ELR (cell line): ENCODE measurements around the gene DKK3.
"Not testable (repeated sequence)": the region's sequence is repeated elsewhere in the genome, so short reads cannot be mapped to it uniquely, and the experiment has no call there.

Experiments
- DNase-seq: peaks from one replicate; pipeline ENCODE4 v3.0.0-alpha.2; 2015; ENCODE audit warnings: low read depth

Gene DKK3

DNA sequence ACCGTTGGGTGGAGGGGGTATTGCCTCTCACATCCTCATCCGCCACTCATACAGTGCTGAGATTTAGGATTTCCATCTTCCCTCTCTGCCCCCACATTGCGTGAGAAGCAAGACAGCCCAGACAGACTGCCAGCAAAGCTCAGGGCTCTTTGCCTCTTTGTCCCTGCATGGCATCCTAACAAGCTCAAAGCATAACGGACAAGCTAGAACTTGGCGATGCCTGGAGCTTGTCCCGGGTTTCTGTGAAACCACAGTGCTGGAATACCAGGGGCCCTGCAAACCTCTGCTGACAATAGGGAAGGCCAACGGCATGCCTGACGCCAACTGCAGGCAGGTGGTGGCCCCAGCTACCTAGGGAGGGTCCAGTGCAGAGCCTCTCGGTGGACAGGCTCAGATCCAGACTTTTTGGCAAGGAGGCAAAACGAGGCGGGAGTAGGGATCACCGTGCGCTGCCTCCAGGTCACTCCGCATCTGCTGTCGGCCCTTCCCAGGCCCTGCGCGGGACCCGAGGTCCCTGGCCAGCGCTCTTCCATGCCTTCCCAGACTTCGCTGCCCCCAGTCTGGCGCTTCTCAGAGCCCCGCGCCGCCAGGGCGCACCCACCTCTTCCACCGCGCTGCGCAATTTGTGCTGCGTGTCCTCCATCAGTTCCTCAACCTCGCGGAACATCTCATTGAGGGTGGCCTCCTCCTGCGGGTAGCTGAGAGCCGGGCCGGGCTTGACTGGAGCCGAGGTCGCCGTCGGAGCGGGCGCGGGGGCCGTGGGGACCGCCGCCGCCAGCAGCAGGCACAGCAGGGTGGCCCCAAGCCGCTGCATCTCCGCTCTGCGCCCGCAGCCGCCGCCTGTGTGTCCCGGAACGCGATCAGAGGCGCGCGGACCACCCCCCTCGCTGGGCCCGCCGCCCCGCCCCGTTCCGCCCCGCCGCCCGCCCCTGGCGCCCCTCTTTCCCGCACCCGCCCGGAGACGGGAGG lies at the start of gene DKK3:
Gene DKK3 (minus strand): TSS at position 858 of the 969 bp plus-strand sequence. CDS start 44 bp downstream, at position 814.
- DNase-seq, result peak; percentile 54

GRCh38 chr11:12057299-12057980 lies 49.0 kb upstream of the DKK3 start:
- no peak for DNase-seq

GRCh38 chr11:12056119-12056518 lies 47.7 kb upstream of the DKK3 start:
- no peak for DNase-seq

- no peak for DNase-seq
Measured at GRCh38 chr11:12053606-12054361, 45.4 kb upstream of the DKK3 start.

GRCh38 chr11:12052676-12053605 lies 44.5 kb upstream of the DKK3 start:
- DNase-seq, result no peak

GRCh38 chr11:12051287-12051662 lies 42.8 kb upstream of the DKK3 start:
- no peak for DNase-seq

DNA sequence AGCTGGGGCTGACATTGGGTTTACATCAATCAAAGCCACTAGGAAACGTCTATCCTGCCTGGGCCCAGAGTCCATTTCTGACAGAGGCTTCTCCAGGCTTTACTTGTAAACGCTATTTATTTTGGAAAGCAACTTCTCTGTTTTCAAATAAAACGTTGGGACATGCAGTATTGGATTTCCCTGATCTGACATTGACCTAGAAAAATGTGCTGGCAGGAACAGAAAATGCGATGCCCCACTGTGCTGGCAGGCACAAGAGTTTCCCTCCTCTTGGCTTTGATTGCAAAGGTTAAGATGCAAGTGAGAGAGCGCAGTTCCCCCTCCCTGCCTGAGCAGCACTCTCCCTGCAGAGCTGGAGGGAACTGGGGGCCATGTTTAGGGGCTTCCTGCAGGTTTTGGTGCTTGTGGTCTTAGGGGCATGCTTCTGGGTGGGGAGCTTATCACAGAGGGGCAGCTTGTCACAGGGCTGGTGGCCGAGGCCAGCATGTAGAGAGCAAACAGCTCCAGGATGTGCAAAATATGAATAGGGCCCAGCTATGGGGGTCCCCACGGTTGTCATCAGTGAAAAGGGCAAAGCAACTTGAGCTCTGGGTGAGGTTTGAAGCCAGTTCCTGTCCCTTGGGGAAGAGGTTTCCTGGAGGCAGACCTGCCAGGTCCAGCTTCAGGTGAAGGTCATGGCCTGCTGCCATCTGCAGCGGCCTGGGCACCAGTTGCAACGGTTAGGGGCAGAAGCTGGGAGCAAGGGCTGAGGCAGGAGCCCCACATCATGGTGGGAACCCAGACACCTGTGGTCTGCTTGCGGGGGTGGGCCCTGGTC lies 42.3 kb upstream of the DKK3 start:
- DNase-seq, result no peak

- DNase-seq, result peak; percentile 30
Measured at GRCh38 chr11:12048936-12049790, 40.7 kb upstream of the DKK3 start.

DNA sequence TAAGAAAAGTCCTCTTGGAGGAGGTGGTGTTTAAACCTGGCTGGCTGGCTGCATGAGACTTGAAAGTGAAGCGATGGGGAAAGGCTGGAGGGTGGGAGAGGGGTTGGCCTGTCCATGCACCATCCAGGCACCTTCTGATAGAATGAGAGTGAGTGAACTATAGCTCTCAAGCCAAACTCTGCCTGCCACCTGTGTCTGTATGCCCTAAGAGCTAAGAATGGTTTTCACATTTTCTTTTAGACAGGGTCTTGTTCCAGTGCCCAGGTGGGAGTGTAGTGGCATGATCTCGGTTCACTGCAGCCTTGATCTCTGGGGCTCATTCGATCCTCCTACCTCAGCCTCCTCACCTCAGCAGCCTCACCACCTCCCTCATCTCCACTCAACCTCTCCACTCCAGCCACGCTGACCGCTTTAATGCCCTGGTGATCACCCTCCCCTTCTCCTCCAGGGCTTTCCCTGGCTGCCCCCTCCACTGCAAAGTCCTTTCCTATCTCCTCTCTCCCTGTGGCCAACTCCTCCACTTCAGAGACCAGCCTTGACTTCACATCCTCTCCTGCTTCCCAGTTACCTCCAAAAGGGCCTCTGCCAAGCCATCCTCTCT lies 38.3 kb upstream of the DKK3 start:
- no peak for DNase-seq

GRCh38 chr11:12045914-12046635 lies 37.6 kb upstream of the DKK3 start:
- DNase-seq, result peak; percentile 47

DNA sequence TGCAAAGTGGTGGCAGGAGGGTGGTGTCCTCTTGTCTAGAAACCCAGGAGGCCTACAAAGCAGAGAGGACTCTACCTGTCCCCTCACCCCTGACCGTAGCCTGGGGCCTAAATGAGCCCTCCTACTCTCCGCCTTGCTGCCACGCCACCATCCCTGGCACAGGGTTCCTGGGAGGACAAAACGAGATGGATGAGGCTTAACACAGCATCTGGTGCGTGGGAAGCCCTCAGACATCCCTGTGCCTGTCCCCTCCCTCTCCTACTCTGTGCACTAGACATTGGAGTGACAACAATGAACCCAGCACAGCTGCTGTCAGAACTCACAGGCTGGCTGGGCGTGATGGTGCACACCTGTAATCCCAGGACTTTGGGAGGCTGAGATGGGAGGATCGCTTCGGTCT lies 36.4 kb upstream of the DKK3 start:
- no peak for DNase-seq

GRCh38 chr11:12043959-12044791 lies 35.7 kb upstream of the DKK3 start:
- peak; percentile 100 for DNase-seq

DNA sequence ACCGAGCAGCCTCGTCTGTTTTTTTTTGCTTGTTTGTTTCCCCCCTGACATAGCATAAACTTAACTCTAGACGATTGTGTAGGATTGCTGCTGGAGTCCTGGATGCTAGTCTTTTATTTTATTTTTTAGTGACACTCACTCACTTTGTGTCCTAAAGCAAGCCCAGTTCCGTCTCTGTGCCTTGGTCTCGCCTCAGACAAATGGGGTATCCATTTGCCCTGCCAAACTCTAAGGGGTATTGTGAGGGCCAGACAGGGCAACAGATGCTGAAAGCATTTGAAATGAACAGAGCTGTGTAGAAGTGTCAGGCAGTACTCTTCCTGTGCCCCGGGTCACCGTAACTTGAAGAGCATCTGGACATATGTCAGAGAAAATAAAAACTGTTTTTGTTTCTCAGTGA lies 34.8 kb upstream of the DKK3 start:
- DNase-seq, result no peak

DNA sequence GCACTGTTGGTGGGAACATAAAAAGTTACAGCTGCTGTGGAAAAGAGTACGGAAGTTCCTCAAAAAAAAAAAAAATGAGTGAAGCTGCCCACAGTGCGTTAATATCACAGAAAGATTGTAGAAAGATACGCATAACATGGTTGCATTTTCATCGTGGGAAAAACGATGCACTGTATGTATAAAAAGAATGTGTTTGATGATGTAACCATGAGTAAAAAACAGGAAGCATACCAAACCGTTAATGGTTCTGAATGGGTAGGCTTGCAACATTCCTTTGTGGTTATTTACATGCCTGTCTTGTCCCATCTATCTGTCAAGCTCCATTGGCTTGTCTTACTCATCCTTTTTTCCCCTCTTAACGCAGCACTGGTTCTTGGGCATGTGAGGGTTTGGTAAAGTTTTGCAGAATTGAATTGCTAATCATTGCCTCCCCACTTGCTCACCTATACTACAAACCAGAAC lies 33.8 kb upstream of the DKK3 start:
- DNase-seq, result peak; percentile 99

DNA sequence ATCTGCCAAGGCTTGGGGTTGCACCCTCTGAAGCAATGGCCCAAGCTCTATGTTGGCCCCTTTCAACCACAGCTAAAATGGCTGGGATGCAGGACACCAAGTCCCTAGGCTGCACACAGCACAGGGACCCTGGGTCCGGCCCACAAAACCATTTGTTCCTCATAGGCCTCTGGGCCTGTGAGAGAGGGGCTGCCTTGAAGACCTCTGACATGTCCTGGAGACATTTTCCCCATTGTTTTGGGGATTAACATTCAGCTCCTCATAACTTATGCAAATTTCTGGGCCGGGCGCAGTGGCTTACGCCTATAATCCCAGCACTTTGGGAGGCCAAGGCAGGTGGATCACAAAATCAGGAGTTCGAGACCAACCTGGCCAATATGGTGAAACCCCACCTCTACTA lies 32.3 kb upstream of the DKK3 start:
- not testable (repeated sequence) for DNase-seq

DNA sequence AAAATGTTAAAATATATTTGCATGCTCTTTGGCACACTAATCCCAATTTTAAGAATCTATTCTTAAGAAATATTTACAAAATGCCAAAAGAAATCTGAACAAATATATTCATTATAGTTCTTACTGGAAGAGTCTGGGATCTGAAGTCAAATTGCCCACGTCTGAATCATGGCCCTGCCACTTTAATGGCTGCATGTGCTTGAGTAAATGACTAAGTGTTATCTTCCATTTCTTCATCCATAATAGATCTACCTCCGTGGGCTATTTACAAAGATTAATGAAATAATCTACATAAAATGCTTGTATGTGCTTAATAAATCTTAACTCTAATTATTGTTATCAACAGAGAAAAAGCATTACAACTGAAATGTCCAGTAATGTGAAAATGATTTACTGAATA lies 24.5 kb upstream of the DKK3 start:
- no peak for DNase-seq

- no peak for DNase-seq
Measured at GRCh38 chr11:12031856-12032544, 23.6 kb upstream of the DKK3 start.
